ENCODE results near the gene KIF13A.
A peak's percentile ranks its signal among the peaks of the same experiment; 100 is the strongest.

Gene KIF13A

GRCh38 chr6:17998003-17998402, 10.6 kb upstream of the KIF13A start:
- DNase-seq (ENCODE audit: low read depth) = no peak
- no peak overlapping the region for H3K4me3 ChIP-seq (ENCODE audit: low read length)
- TF ChIP-seq CTCF (conservative IDR thresholded peaks at IDR 0.05; ENCODE audit: low read length) = no peak

- H3K4me3 ChIP-seq (ENCODE audit: low read length) = no peak overlapping the region
- no peak for TF ChIP-seq CTCF (conservative IDR thresholded peaks at IDR 0.05; ENCODE audit: low read length)
- no peak for DNase-seq (ENCODE audit: low read depth)
Observed at GRCh38 chr6:17995414-17995813, 8.0 kb upstream of the KIF13A start.

DNA sequence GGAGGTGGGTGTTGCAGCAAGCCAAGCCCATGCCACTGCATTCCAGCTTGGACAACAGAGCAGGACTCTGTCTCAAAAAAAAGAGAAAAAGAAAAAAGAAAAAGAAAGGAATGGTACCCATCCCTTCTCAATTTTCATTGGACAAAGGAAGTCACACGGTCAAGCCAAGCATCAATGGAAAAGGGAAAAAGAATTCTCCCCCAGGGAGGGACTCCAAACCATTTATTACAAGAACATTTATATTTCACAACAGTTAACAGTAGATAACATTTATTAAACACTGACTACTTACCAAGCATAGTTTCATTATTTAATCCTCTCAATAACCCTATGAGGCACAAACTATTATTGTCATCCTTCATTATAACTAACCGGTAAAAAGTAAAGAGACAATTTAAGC, 6.6 kb upstream of the KIF13A start:
- TF ChIP-seq CTCF (conservative IDR thresholded peaks at IDR 0.05; ENCODE audit: low read length) = no peak
- DNase-seq (ENCODE audit: low read depth) = no peak
- no peak overlapping the region for H3K4me3 ChIP-seq (ENCODE audit: low read length)

DNA sequence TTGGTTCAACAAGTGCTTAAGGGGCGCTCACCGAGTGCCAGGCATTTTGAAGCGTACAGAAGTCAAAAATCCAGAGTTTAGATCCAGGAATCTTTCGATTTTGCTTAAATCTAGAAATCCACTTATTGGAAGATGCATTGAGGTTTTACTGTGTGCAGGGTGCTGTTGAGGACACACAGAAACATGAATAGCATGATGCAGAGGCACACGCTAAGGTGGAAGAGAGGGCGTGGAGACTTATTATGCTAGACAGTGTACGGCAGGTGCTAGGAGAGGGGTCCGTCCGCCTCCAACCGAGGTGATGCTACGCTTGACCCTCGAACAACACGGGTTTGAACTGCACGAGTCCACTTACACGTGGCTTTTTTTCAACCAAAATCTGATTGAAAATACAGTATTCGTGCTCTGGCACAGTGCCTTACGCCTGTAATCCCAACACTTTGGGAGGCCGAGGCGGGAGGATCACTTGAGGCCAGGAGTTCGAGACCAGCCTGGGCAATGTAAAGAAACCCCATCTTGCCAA, 1.0 kb upstream of the KIF13A start:
- H3K4me3 ChIP-seq (ENCODE audit: low read length) = peak overlapping the region; percentile 73
- DNase-seq (ENCODE audit: low read depth) = no peak
- TF ChIP-seq CTCF (conservative IDR thresholded peaks at IDR 0.05; ENCODE audit: low read length) = no peak

DNA sequence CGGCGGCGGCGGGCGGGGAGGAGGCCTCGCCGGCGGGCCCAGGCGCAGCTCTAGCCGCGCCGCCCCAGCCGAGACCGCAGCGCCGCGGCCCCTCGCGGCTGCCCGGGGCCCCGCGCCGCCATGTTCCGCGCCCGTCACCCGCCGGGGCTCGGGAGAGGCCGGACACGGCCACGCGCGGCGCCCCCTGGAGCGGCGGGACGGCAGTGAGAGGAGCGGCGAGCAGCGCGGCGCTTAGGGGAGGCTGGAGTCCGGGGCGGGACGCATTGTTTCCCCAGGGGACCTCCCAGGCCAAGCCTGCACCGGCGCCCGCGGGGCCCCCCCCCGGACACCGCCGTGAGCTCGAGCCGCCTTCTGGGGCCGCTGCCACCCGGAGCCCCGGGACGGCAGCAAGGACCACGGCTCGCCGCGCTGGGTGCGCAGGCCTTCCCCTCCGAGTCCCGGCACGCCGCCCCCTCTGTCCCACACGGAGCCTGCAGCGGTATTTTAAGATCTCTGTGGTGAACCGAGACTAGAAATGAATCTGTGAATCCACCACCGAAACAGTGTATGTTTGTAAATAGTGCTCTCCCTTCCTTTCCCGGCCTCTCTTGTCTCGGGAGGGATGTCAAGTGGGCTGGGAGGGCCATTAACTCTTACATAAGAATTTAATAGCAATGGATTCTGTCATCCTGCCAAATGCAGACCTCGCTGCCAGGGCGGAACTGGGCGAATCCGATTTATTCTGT, 424 bp upstream of the KIF13A start:
- peak; percentile 69 for DNase-seq (ENCODE audit: low read depth)
- no peak; the same call in none of the 2 replicates for TF ChIP-seq CTCF (conservative IDR thresholded peaks at IDR 0.05; ENCODE audit: low read length)
- peak overlapping the region; percentile 73 for H3K4me3 ChIP-seq (ENCODE audit: low read length)

- peak; percentile 55 for DNase-seq (ENCODE audit: low read depth)
- H3K4me3 ChIP-seq (ENCODE audit: low read length) = peak overlapping the region; percentile 85
- no peak for TF ChIP-seq CTCF (conservative IDR thresholded peaks at IDR 0.05; ENCODE audit: low read length)
Observed at GRCh38 chr6:17986656-17987446, 584 bp downstream of the KIF13A start.
